Activated naive CD8-positive, alpha-beta T cell treated with anti-CD3 and anti-CD28 coated beads, Interleukin-2, amount 10 ng/mL, durations not matched to agents 7 days and 5 days (primary cell): ENCODE results near the gene VPS51. TPM values are rescaled to one million over a fixed set of nuclear protein-coding genes. Genes with fewer than 3 reads are reported as not detected.
A peak's percentile ranks its signal among the peaks of the same experiment; 100 is the strongest.

Experiments used
- ATAC-seq: fragments of 150-1000 bp; cut with Tn5 transposase; one replicate; pipeline ENCODE4 v1.10.0; 2021; ENCODE audit warnings: low read depth, moderate library complexity
- POLR2A ChIA-PET: fragments of 350-600 bp; sonication (Branson Sonifier 250); formaldehyde crosslinking; loops from one replicate; lab custom pipeline; 2021; ENCODE audit warnings: antibody characterized with exemption; lab: Charles Lee
- DNase-seq: peaks from one replicate; pipeline ENCODE4 v3.0.0; 2021
- H3K27ac Mint-ChIP-seq: one replicate; pipeline ENCODE4 v1.8.0; 2022; ENCODE audit warnings: mild to moderate bottlenecking, mixed read lengths
- H3K27me3 Mint-ChIP-seq: one replicate; pipeline ENCODE4 v1.8.0; 2022; ENCODE audit warnings: mild to moderate bottlenecking, moderate library complexity, mixed read lengths
- H3K36me3 Mint-ChIP-seq: one replicate; pipeline ENCODE4 v1.8.0; 2021; ENCODE audit warnings: mild to moderate bottlenecking, mixed read lengths
- H3K4me1 Mint-ChIP-seq: one replicate; pipeline ENCODE4 v1.8.0; 2021; ENCODE audit warnings: mixed read lengths
- H3K4me3 Mint-ChIP-seq: one replicate; pipeline ENCODE4 v1.8.0; 2022; ENCODE audit warnings: mild to moderate bottlenecking, moderate library complexity, mixed read lengths
- H3K9me3 Mint-ChIP-seq: one replicate; pipeline ENCODE4 v1.8.0; 2021; ENCODE audit warnings: mixed read lengths
- total RNA-seq, 2 experiments: library from RNA; stranded (reverse); gene quantifications; one replicate each; pipeline ENCODE4 v1.2.3, GENCODE V29; 2021

Gene VPS51
- total RNA-seq, 2 experiments from 2014 or later = 130 to 138 TPM

- peaks cover 30% of the 10 kb centered on the region for H3K4me1 Mint-ChIP-seq
- peak within 1 kb of the TSS; percentile 88 for H3K4me3 Mint-ChIP-seq
- H3K36me3 Mint-ChIP-seq = peaks cover 2% of the 10 kb centered on the region
- ATAC-seq (peak; percentile 75), DNase-seq (peak; percentile 95)
- POLR2A ChIA-PET = interaction anchor here (0.6 to 4.1 kb wide), 13 partner anchors 10 to 230 kb away, joined by 3 to 40 read pairs (median 5); partner anchors contain the start of genes ARL2, CAPN1, FAU and MRPL49
- H3K27ac Mint-ChIP-seq = peak within 1 kb of the TSS; percentile 91
- no peaks in the 10 kb centered on the region for H3K9me3 Mint-ChIP-seq
- H3K27me3 Mint-ChIP-seq = no peaks in the 10 kb centered on the region
These were observed 15.9 kb downstream of the VPS51 start, which contains the start of gene TM7SF2 for GRCh38 chr11:65111744-65112545. TSS of gene TM7SF2 (plus strand) at chr11:65111872. CDS start at chr11:65112016, 144 bp downstream.

- no peaks in the 10 kb centered on the region for H3K9me3 Mint-ChIP-seq
- H3K36me3 Mint-ChIP-seq = peaks cover 2% of the 10 kb centered on the region
- H3K27ac Mint-ChIP-seq = peak overlapping the region; percentile 91
- H3K4me1 Mint-ChIP-seq = peaks cover 30% of the 10 kb centered on the region
- POLR2A ChIA-PET = interaction anchor here (0.6 to 4.1 kb wide), 9 partner anchors 9 to 231 kb away, joined by 3 to 40 read pairs (median 11); partner anchors contain the start of genes ARL2, CAPN1, FAU and MRPL49
- peak overlapping the region; percentile 88 for H3K4me3 Mint-ChIP-seq
- peak; percentile 61 for ATAC-seq
- DNase-seq = peak; percentile 93
- H3K27me3 Mint-ChIP-seq = no peaks in the 10 kb centered on the region
These were observed 16.7 kb downstream of the VPS51 start for GRCh38 chr11:65112546-65113360.

GRCh38 chr11:65113361-65113756, 17.3 kb downstream of the VPS51 start:
- peak overlapping the region; percentile 88 for H3K4me3 Mint-ChIP-seq
- H3K9me3 Mint-ChIP-seq = no peaks in the 10 kb centered on the region
- DNase-seq (no peak), ATAC-seq (no peak)
- POLR2A ChIA-PET = interaction anchor here (0.8 to 4.1 kb wide), 7 partner anchors 8 to 189 kb away, joined by 4 to 40 read pairs (median 11); partner anchors contain the start of genes ARL2, CAPN1, FAU and MRPL49
- H3K4me1 Mint-ChIP-seq = peaks cover 34% of the 10 kb centered on the region
- H3K36me3 Mint-ChIP-seq = peaks cover 5% of the 10 kb centered on the region
- H3K27ac Mint-ChIP-seq = peak overlapping the region; percentile 91
- no peaks in the 10 kb centered on the region for H3K27me3 Mint-ChIP-seq

GRCh38 chr11:65113839-65114238, 17.8 kb downstream of the VPS51 start:
- H3K4me1 Mint-ChIP-seq = peaks cover 38% of the 10 kb centered on the region
- POLR2A ChIA-PET = interaction anchor here (0.8 to 4.1 kb wide), 3 partner anchors 8 to 100 kb away, joined by 4 to 40 read pairs (median 11); partner anchors contain the start of genes ARL2, FAU, MRPL49 and VPS51
- peak overlapping the region; percentile 88 for H3K4me3 Mint-ChIP-seq
- no peak for DNase-seq
- peak overlapping the region; percentile 91 for H3K27ac Mint-ChIP-seq
- H3K9me3 Mint-ChIP-seq = no peaks in the 10 kb centered on the region
- peaks cover 10% of the 10 kb centered on the region for H3K36me3 Mint-ChIP-seq
- no peaks in the 10 kb centered on the region for H3K27me3 Mint-ChIP-seq
- no peak for ATAC-seq

DNA sequence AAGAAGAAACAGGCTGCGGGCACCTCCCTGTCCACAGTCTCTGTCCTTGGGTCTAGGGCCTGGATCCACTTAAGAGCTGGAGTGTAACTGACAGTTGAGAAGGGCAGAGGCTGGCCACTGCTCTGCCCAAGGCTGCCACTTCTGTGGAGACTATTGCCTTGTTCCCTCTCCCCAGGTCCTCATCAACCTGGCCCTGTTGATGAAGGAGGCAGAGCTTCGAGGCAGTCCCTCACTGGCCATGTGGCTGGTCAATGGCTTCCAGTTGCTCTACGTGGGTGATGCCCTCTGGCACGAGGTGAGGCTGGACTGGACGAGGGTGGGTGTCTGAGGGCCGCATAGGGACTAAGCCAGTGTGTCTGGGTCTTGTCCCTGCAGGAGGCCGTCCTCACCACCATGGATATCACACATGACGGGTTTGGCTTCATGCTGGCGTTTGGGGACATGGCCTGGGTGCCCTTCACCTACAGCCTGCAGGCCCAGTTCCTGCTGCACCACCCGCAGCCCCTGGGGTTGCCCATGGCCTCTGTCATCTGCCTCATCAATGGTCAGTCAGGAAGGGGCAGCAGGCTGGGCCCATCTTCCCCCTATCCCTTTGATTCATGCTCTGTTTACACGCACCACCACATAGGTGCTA, 18.6 kb downstream of the VPS51 start:
- POLR2A ChIA-PET = no interaction called here
- DNase-seq (no peak), ATAC-seq (no peak)
- peaks cover 39% of the 10 kb centered on the region for H3K4me1 Mint-ChIP-seq
- no peaks in the 10 kb centered on the region for H3K27me3 Mint-ChIP-seq
- H3K27ac Mint-ChIP-seq = peak overlapping the region; percentile 91
- H3K36me3 Mint-ChIP-seq = peaks cover 12% of the 10 kb centered on the region
- H3K9me3 Mint-ChIP-seq = no peaks in the 10 kb centered on the region
- no peak overlapping the region for H3K4me3 Mint-ChIP-seq

DNA sequence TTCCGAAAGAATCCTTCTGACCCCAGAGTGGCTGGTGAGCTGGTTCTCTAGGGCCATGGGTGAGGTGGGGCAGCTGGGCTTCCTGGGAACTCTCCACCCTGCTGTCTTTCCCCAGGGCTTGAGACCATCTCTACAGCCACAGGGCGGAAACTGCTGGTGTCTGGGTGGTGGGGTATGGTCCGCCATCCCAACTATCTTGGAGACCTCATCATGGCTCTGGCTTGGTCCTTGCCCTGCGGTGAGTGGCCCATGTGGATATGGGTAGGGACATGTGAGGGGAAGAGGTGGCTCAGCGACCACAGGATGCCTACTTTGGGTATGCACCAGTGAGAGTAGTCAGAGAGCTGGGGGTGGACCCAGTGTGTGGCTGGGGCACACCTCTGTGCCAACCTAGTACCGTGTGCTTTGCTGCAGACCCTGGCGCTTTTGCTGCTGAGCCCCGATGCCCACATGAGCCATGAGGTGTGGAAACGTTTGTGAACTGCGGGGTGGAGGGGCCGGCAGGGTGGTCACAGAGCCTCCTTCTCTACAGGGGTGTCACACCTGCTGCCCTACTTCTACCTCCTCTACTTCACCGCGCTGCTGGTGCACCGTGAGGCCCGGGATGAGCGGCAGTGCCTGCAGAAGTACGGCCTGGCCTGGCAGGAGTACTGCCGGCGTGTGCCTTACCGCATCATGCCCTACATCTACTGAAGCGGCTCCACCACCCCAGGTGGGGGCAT, 19.5 kb downstream of the VPS51 start:
- Mint-ChIP-seq H3K36me3 (peaks cover 12% of the 10 kb centered on the region), H3K4me1 (peaks cover 39% of the 10 kb centered on the region), H3K9me3 (no peaks in the 10 kb centered on the region), H3K27me3 (no peaks in the 10 kb centered on the region), H3K27ac (peak overlapping the region; percentile 38), H3K4me3 (peak overlapping the region; percentile 19)
- DNase-seq (no peak), ATAC-seq (no peak)
- POLR2A ChIA-PET = interaction anchor here (1.0 kb wide), 1 partner anchor 146 kb away, joined by 3 read pairs; the partner anchor contains the start of gene POLA2

DNA sequence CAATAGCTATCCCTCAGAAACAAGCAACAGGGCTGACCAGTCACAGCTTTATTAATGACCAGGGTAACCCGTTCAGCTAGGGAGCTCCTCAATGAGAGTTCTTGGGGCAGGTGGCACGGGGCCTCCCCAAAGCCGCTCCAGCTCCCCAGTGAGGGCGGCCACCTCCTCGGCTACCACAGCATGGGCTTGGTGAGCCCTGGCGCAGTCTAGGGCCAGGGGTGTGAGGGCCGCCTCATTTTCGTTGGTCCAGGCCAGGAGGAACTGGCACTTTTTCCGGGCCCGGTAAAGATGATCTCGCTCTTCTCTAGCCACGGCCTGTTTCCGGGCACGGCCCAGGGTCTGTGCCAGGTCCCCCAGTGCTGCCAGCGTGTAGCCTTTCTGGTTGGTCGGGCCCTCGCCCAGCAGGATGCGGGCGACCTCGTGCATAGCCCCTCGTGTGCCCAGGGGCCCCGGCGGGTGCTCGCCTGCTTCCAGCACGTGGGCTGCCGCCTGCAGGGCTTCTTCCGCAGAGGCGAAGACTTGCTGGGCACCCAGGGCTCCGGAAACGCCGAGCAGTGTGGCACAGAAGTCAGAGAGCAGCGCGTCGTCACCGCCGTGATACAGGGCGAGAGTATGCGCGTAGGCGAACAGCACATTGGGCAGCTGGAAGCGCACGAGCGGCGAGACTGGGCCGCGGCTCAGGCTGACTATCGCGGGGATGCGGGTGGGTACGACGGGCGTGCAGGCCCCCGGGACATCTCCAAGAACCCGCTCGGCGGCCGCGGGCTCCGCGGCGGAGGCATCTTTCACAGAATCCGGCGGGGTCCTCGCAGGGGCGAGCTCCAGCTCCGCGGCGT, 20.6 kb downstream of the VPS51 start:
- Mint-ChIP-seq H3K27ac (peak overlapping the region; percentile 93), H3K9me3 (no peaks in the 10 kb centered on the region), H3K4me1 (peaks cover 42% of the 10 kb centered on the region), H3K4me3 (peak overlapping the region; percentile 88), H3K27me3 (no peaks in the 10 kb centered on the region), H3K36me3 (peaks cover 18% of the 10 kb centered on the region)
- ATAC-seq (peak; percentile 7), DNase-seq (no peak)
- POLR2A ChIA-PET = interaction anchor here (1.0 to 3.2 kb wide), 13 partner anchors 8 to 372 kb away, joined by 3 to 31 read pairs (median 7); partner anchors contain the start of genes ARL2, BATF2, CAPN1 and CDCA5

DNA sequence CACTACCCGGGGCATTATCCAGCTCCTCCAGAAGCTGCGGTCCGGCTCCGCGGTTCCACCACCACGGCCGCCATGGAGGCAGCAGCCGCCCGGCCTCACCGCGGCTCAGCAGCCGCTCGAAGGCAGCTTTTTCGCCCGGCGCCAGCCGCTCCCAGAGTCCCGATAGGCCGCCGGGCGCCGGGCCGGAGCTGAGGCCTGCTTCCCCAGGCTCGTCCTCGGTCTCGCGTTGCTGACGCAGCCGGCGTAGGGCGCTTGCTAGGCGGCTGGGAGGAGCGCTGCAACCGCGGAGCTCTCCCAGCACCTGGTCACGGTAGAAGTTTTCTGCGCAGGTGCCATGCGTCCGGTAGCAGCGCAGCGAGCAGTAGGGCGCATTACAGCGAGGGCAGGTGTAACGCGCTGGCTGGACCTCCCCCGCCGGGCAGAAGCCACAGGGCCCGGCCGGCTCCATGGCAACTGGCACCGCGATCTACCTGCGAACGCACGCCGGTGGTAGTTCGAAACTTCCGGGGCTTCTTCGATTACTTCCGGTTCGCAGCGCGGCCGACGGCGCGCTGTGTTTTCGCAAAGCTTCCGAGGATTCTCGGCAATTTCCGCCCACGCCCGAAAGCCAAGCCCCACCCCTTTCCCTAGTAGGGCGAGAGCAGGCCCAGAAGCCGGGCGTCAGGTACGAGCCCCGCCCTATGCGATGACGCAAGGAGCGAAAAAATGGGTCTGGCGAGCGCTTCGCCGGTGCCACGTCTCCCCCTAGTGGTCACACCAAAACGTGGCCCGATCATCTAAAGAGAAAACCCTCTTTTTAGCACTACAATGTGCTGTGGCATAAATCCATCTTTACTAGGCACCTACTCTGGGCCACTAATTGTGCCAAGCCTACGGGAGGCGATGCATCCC, 21.4 kb downstream of the VPS51 start, which contains the start of gene ZNHIT2:
Gene ZNHIT2 (minus strand): TSS at position 496 of the 891 bp plus-strand sequence. CDS start 48 bp downstream, at position 448.
- DNase-seq (peak; percentile 98), ATAC-seq (peak; percentile 58)
- Mint-ChIP-seq H3K27me3 (no peaks in the 10 kb centered on the region), H3K27ac (peak within 1 kb of the TSS; percentile 93), H3K9me3 (no peaks in the 10 kb centered on the region), H3K4me1 (peaks cover 38% of the 10 kb centered on the region), H3K36me3 (peaks cover 21% of the 10 kb centered on the region), H3K4me3 (peak within 1 kb of the TSS; percentile 88)
- POLR2A ChIA-PET = interaction anchor here (0.6 to 3.2 kb wide), 26 partner anchors 9 to 373 kb away, joined by 3 to 31 read pairs (median 4); partner anchors contain the start of genes ARL2, BATF2, CAPN1 and CDCA5

- POLR2A ChIA-PET = interaction anchor here (0.6 to 3.2 kb wide), 23 partner anchors 10 to 373 kb away, joined by 3 to 31 read pairs (median 4); partner anchors contain the start of genes ARL2, CAPN1, POLA2 and PPP2R5B
- Mint-ChIP-seq H3K27me3 (no peaks in the 10 kb centered on the region), H3K4me3 (peak overlapping the region; percentile 88), H3K27ac (peak overlapping the region; percentile 89), H3K4me1 (peaks cover 36% of the 10 kb centered on the region), H3K9me3 (no peaks in the 10 kb centered on the region), H3K36me3 (peaks cover 21% of the 10 kb centered on the region)
- no peak for ATAC-seq
- DNase-seq = peak; percentile 20
These were observed 22.3 kb downstream of the VPS51 start for GRCh38 chr11:65118097-65118837.
